GM19324 (cell line): ENCODE data around the gene SLC12A8.
"Not testable (repeated sequence)": the region's sequence is repeated elsewhere in the genome, so short reads cannot be mapped to it uniquely, and the experiment has no call there.

Source experiments
- ATAC-seq: cut with Tn5 transposase; IDR thresholded peaks from one replicate; pipeline ENCODE4 v1.9.1; 2021; ENCODE audit warnings: mild to moderate bottlenecking, moderate library complexity; ENCODE audit not compliant: unreplicated experiment, low FRiP score

The SLC12A8 gene

GRCh38 chr3:125083776-125084175 lies 128.8 kb downstream of the SLC12A8 start:
- ATAC-seq, result no peak

DNA sequence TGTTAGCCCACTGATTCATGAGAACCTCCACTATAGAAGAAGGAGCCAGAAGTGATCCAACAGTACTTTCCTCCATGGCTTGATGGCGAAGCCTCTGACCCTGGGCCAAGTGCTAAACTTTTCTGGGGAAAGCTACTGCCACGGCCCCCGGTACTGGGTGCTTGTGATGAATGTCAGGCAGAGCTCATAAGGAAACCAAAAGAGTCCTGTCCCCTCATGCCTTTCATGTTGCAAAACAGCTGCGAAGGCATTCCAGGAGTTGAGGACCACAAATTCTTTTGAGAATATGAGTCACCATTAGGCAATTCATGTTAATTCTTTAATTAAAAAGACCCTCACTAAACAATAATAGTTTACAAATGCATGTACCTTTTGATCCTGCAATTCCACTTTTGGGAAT lies 130.2 kb downstream of the SLC12A8 start:
- not testable (repeated sequence) for ATAC-seq

DNA sequence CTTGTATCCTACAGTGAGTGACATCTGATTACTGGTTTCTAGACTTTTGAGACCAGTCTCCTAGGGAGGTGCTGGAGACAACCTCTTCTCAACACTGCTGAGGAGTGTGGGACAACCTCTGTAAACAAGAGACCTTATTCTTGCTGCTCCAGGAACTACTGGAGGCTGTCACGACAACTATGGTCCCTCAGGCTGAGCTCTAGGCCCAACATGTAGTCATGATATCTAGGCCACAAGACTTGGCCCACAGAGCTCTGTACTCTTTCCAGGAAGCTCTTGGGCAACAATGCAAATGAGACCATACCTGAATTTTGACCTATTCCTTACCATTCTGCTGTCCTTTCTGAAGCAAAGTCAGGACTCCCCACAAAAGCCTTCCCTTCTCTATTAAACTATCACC lies 132.5 kb downstream of the SLC12A8 start:
- no peak for ATAC-seq

DNA sequence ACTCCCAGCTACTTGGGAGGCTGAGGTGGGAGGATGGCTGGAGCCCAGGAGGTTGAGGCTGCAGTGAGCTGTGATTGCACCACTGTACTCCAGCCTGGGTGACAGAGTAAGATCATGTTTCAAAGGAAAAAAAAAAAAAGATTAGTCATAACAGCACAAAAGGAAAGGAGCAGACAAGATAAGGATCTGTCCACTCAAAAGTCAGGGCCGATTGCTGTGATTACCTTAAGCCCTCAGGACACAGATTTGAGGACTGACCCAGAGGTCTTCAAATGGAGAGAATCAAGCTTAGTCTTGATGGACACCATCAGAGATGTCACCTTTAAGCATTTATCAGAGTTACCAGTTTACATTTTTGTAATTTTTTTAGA lies 132.9 kb downstream of the SLC12A8 start:
- ATAC-seq, result no peak

GRCh38 chr3:125078951-125079674 lies 133.4 kb downstream of the SLC12A8 start:
- no peak for ATAC-seq

- no peak for ATAC-seq
Observed at GRCh38 chr3:125077864-125078263, 134.7 kb downstream of the SLC12A8 start.

- no peak for ATAC-seq
Observed at GRCh38 chr3:125076464-125076863, 136.1 kb downstream of the SLC12A8 start.

DNA sequence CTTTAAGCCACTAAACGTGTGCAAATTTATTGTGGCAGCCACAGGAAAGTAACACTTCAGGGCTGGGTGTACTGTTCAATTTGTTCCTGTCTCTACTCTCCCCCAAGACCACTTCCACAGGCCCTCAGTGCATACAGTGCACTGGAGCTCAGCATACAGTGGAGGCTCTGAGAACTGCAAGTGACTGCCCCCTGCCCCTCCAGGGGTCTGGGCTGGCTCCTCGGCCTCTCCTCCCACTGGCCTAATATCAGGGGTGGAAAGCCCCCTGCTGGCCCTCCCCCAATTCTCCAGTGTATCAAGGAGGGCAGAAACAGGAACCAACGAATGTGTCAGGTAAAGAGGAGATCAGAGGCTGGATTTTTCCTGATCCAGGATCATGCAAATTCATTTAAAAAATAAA lies 136.8 kb downstream of the SLC12A8 start:
- no peak for ATAC-seq

GRCh38 chr3:125073390-125073905 lies 139.1 kb downstream of the SLC12A8 start:
- no peak for ATAC-seq

GRCh38 chr3:125072749-125073389 lies 139.7 kb downstream of the SLC12A8 start:
- ATAC-seq, result no peak

DNA sequence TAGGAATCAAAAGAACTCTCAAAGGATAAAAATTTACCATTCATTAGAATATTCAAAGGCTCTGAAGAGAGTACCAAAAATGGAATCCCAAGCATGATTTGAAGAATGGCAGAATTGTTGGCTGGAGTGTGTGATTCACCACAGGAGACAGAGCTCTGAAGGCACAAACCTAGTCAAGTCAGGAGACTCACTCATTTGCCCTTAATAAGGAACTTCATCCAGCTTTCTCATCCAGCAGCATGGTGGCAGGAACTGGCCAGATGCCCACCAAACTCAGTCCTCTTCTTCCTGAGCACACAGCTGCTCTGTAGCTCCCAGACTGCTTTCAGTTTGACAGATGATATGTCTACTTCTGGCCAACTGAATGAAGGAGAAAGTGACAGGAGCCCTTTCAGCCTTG lies 140.2 kb downstream of the SLC12A8 start:
- ATAC-seq, result no peak

GRCh38 chr3:125069968-125070745 lies 142.4 kb downstream of the SLC12A8 start:
- ATAC-seq, result no peak

DNA sequence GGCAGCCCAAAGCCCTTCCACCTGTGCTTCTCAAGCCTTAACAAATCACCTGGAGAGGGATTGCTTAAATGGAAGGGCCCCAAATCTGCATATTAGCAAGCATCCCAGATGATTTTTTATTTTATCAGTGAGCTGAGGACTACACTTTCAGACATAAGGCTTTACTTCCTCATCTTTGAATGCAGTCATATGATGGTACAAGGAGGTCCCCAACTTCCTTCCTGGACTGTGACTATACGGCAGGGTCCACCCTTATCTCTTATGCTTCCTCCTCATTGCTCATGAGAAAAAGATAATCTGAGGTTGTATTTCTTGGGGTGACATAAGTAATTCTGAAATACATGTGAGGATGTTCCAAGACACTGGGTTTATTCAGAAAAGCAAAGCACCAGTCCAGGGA lies 143.1 kb downstream of the SLC12A8 start:
- no peak for ATAC-seq

GRCh38 chr3:125068265-125068664 lies 144.3 kb downstream of the SLC12A8 start:
- no peak for ATAC-seq

DNA sequence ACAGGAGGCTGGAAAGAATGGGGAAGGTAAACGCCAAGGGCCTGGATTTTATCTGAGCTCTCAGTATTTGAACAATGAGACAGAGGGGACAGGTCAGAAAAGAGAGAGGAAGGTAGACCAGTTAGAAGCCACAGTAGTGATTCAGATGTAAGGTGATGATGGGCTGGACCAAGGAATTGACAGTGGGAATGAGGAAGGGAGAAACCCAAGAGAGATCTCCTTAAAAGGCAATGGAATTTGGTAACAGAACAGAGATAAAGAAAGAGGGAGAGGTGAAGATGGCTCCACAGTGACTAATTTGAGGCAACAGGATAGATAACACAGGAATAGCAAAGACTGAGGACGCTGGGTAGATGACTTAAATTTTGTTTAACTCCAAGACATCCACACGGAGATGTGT lies 145.3 kb downstream of the SLC12A8 start:
- no peak for ATAC-seq

GRCh38 chr3:125062904-125063618 lies 149.5 kb downstream of the SLC12A8 start:
- no peak for ATAC-seq

- no peak for ATAC-seq
Observed at GRCh38 chr3:125061646-125062045, 150.9 kb downstream of the SLC12A8 start.

DNA sequence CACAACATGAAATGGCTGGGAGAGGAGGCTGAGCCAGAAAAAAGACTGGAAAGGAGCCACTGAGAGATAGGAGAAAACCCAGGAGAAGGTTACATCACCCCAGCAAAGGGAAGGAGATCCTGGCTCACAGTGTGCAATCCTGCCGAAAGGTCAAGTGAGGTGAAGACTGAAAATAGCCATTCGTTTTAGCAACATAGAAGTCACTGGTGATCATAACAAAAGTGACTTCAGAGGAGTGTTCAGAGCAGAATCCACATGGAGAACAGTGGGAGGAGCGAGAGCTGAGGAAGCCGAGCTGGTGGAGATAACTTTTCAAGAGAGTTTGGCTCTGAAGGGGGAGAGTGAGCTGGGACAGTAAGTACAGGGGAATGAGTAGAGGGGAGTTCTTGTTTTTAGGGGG lies 151.4 kb downstream of the SLC12A8 start:
- no peak for ATAC-seq

- no peak for ATAC-seq
Observed at GRCh38 chr3:125059488-125060245, 152.9 kb downstream of the SLC12A8 start.

GRCh38 chr3:125058959-125059358 lies 153.6 kb downstream of the SLC12A8 start:
- ATAC-seq, result no peak
